GM18867 (cell line): ENCODE data around the gene SPNS2.
"Not testable (repeated sequence)": the region's sequence is repeated elsewhere in the genome, so short reads cannot be mapped to it uniquely, and the experiment has no call there.

Experiments used
- ATAC-seq: cut with Tn5 transposase; IDR thresholded peaks from one replicate; pipeline ENCODE4 v1.9.1; 2021; ENCODE audit warnings: mild to moderate bottlenecking, moderate library complexity; ENCODE audit not compliant: unreplicated experiment

SPNS2 gene

DNA sequence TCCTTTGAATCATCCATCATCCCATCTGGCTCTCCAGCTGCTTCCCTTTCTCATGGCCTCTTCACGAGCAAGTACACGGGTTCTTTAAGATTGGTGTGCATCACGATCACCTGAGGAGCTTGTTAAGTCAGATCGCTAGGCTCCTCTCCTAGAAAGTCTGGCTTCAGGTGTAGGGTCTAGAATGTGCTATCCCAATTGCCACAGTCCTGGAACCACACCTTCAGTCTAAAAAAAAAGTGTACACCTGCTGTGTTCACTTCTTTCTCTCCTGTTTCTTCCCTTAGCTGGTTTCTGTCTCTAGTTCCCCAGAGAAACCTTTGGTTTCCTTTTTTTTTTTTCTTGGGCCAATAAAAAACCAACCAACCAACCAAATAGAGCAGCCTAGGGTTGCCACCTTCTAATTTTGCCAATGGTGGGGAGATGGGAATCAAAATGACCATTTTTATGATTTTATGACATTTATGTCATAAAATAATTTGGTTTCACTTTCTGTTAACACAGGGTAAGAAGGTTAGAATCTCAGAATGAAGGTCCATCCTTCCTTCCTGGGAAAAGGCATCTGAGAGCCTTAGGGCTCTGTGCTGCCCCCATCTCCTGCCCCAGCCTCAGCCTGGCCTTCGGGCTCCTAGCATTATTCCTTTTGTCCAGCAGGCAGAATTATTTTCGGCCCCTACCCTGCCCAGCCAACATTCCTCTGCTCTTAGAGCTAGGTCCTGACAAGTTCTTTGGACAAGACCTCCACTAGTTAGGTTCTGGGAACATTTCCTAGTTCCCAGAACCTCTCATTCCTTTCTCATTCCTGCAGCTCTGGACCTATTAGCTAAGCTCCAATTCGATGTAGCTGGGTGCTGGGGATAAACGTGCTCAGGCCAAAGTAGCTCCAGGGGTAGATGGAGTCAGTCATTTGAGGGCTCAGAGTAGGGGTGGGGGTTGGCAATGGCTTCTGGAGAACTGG is 63.6 kb downstream of the SPNS2 start:
- no peak for ATAC-seq

DNA sequence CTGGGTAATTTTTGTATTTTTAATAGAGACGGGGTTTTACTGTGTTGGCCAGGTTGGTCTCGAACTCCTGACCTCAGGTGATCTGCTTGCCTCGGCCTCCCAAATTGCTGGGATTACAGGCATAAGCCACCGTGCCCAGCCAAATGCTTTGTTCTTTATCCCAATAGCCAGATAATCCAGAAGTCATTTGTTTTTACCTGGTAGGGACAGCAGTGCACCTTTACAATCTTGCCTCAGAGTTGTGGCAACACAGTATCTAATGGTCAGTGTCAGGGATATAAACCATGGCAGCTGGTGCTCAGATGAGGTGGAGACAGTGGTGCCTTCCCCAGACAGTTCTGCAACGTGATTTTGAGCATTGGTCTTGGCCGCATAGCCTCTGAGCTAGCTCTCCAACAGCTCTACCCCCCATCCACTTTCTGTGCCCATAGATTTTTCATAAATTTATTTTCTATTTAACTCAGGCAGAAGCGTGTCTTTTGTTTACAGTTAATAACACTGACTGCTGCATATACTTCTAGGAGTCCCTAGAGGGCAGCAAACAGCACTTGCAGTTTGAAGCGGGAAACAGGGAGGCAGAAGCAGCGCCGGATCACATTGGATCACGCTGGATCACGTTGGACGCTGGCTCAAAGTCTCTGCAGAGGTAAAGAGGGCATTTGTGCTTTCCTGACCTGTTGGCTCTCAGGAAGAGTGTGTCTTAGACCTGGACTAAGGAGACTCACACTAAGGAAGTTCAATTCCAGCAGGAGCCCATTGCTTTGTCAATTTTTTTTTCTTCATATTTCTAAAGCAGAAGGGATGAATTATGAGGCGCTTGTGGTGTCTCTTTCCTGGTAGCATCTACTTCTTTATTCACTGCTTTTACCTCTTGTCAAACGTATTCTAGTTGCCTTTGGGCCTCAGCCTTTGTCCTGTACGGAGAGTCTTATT is 66.8 kb downstream of the SPNS2 start:
- no peak for ATAC-seq

DNA sequence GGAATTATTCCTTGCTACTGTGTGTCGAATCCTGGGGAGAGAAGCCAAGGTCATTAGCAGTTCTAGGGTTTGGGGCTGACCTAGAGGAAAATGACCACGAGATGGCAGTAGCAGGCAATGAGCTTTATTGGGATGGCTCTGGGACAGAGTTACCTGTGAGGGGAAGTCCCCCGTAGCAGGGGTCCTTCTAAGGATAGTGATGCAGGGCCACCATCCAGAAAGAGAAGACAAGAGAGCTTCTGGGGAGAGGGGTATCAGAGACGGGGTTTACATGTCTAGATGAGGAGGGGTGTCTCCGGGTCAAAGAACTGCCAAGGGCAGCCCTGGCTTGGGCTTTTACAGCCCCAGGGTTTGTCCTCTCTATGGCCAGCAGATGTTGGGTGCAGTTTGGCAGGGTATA is 68.1 kb downstream of the SPNS2 start:
- no peak for ATAC-seq

DNA sequence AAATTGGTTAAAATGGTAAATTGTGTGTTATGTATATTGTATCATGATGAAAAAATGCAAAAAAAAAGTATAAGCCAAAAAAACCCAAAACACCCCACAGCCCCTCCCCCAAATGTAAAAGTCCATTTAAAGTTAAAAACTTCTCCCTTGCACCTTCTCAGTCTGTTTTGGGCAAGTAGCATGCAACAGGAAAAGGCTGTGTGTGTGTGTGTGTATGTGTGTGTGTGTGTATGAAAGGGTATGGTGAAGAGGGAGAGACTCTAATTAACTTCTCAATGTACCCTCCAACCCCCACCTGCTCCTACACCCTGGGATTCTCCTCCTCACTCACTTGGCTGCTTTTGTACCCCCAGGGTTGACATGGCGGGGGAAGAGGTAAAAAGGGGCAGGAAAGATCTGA is 70.9 kb downstream of the SPNS2 start:
- ATAC-seq = no peak

DNA sequence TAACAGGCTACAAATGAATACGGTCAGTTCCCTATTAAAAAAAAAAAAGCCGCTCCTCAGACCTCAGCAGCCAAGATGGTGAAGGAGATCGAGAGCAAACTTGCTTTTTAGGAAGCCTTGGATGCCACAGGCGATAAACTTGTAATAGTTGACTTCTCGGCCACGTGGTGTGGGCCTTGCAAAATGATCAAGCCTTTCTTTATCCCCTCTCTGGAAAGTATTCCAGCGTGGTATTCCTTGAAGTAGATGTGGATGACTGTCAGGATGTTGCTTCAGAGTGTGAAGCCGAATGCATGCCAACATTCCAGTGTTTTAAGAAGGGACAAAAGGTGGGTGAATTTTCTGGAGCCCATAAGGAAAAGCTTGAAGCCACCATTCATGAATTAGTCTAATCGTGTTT is 73.5 kb downstream of the SPNS2 start:
- ATAC-seq = no peak

DNA sequence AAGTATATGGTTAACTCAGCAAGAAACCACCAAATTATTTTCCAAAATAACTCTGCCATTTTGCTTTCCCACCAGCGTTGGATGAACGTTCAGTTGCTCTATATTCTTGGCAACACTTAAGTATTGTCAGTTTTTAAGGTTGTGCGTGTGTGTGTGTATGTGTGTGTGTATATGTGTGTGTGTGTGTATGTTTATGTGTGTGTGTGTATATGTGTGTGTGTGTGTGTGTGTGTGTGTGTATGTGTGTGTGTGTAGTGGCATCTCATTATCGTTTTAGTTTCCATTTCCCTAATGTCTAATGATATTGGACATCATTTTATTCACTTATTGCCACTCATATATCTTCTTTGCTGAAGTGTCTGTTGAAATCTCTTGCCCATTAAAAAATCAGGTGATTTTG is 74.4 kb downstream of the SPNS2 start:
- ATAC-seq = no peak

DNA sequence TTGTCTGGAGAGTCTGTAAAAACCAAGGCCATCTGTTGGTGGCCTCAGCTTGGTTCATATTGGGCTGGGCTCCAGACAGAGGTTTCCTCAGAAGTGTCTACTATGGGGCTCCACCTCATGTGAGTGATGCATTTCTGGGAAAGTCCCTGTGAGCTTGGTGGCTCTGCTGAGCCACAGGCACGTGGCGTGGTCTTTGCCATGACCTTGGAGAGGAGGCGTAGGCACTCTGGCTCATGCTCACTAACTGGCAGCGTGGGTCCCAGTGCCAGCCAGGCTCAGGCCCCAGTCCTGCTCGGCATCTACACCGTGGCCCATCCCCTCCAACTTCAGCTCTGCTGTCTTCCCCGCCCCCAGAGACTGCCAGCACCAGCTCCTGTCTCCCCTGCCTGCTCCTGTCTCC is 75.0 kb downstream of the SPNS2 start:
- ATAC-seq = no peak

DNA sequence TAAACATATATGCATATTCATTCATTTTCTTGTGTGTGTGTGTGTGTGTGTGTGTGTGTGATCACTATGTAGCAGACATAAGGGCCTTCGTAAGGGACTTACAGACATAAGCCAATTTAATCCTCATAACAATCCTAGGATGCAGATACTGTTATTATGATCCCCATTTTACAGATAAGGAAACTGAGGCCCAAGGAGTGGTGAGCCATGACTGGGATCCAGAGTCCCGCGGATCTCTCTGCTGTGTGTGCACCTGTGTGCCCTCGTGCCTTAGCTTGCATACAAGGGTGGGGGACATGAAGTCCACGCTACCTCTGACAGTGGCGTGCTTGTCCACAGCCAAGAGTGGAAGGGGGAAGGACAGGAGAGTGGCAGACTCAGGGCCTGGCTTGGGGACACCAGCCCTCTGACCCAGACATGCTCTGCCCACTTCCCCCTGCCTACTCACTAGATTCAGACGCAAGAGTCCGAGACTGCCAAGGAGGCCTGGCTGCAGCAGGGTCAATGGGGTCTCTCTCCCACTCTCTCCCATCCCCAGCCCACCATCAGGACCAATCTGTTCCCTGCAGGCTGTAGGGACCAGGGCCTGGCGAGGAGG is 75.9 kb downstream of the SPNS2 start:
- ATAC-seq = no peak

DNA sequence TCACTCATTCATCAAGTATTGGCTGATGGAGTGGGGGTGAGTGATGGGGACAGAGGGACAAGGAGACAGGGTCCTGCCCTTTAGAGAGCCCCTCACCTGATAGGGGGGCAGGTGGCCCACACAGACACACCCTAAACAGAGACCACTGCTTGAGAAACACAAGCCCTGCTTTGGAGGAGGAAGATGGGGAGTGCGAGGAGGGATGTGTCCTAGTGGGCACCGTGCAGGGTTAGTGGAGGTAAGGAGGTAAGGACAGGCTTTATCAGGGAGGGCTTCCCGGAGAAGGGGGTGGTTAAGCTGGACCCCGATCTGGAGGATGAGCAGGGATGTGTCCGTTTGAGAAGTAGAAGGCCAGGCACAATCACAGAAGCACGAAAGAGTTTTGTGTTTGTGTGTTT is 77.5 kb downstream of the SPNS2 start:
- ATAC-seq = no peak

DNA sequence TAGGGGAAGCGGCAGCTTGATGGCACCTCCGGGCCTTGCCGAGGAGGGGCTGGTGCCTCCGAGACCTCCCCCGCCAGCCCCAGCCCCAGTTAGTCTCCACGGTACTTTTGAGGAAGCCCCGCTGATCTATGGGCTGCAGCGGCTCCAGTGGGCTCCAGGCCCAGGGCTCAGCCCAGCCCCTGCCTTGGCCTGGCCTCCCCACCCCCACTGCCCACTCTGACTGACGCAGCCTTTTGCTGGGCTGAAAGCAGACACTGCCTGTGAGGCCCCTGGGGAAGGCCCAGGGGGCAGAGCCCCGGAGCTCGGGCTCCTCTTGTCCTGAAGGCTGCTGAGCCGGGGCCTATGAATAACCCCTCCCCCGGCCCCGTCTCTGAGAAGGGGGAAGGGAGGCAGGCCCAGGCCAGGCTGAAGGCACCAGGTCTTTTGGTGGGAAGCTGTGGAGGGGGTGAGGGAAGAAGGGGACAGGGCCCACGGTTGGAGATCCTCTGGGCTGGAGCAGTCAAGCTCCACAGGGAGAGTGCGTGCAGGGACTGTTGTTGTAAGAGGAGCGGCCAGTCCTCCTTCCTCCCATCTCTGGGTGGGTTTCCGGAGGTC is 78.1 kb downstream of the SPNS2 start:
- ATAC-seq = no peak

DNA sequence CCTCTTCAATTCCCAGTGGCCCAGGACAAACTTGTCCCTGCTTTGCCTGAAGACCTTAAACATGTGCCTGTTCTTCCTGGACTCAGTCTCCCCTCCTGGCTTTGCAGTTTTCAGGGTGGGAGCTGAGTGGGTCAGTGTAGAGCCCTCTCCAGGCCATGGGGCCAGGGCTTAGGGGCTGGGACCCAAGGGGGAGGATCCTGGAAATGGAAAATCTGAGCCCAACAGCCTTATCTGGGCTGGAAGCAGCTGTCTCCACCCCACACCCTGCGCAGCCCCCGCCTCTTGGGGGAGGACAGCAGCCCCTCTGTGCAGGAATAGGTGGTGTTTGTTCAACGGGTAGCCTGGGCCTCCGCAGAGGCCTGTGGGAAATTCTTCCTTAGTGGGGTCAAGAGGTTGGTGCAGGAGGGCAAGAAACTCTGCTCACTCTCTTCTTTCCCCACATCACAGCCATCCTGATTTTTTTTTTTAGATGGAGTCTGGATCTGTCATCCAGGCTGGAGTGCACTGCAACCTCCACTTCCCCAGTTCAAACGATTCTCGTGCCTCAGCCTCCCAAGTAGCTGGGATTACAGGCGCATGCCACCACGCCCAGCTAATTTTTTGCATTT is 78.8 kb downstream of the SPNS2 start:
- ATAC-seq = no peak

DNA sequence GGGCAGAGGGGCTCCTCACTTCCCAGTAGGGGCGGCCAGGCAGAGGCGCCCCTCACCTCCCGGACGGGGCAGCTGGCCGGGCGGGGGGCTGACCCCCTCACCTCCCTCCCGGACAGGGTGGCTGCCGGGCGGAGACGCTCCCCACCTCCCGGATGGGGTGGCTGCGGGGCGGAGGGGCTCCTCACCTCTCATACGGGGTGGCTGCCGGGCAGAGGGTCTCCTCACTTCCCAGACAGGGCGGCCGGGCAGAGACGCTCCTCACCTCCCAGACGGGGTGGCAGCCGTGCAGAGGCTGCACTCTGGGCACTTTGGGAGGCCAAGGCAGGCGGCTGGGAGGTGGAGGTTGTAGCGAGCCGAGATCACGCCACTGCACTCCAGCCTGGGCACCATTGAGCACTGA is 79.7 kb downstream of the SPNS2 start:
- not testable (repeated sequence) for ATAC-seq

DNA sequence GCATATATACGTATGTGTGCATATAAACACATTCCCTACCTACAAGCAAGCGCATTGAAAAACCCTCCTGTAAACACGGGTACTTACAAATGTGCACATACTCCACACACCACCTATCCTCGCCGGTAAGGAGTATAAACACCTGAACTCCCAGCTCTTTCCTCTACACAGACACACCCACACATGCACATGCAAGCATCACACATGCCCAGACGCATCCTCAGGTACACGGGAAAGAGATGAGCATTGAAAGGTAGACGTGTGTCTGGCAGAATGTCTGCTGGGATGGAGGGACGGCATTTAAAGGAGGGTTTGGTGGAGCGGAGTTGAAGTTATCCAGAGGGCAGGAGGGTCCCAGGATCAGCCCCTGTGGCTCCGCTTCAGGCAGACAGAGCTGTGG is 81.0 kb downstream of the SPNS2 start:
- ATAC-seq = no peak

DNA sequence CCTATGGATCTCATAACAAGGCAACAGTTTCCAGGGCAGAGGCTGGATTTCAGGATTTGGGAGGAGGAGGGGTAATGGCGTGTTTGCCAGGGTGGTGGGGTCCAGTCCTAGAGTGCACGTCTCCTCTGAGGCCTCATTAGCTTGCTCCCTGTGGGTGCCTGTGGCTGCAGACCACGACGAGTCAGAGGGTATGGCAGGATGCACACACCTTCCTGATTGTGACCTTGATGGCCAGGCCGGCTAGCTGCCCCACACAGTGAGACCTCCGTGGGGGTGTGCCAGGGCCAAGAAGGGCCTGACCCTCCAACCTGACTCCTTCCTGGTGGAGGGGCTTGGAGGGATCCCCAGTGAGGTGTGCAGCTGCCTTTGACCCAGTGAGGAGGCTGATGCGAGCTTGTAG is 81.6 kb downstream of the SPNS2 start:
- no peak for ATAC-seq

DNA sequence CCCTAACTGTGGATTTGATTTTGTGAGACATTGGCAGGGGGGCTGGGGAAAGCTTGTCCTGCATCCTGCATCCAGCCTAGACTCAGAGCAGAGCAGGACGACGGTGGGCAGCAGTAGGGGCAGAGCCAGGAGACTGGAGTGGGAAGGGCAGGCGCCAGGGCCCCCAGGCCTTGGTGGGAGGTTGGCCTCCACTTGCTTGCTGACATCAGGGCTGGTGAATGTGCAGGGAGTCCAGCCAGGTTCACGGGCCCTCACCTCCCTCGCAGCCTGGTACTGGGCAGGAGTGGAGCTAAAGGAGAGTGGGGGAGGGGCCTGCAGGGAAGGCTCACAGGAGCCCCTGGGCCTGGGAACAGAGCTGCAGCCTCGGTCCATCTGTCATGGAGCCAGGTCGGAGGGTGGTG is 83.4 kb downstream of the SPNS2 start:
- no peak for ATAC-seq

DNA sequence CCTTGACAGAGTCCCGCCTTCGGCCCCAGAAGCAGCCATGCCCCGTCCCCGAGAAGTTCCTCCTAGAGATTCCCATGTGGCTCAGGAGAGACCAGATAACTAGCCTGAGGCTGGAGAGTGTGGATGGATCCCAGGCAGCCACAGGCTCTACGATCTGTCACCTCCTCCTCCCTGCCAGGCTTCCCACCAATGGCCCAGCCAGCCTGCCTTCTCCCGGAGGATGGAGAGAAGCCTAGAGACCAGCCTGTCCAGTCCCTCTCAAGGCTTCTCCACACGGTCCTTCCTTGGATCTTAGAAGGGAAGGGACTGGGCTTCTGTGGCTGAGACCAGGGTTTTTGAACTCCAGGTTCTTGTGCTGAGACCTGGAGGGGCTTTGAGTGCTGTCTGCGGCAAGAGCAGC is 84.0 kb downstream of the SPNS2 start:
- no peak for ATAC-seq

DNA sequence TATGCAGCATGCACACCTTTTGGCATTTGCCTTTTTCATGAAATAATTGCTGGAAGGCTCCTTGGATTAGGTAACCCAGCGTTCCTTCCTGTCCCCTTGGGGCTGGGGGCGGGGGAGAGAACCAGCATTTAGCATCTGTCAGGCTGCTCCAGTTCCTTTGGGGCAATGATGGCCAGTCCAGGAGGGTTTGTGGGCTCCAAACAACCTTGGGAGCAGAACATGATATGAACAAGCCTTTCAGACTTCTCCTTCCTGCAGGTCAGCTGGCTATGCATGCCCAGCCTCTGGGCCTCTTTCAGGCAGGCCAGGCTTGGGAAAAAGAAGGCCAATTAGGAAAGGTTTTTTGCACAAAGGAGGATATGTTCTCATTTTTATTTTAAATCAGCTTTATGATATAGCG is 84.5 kb downstream of the SPNS2 start:
- ATAC-seq = no peak

DNA sequence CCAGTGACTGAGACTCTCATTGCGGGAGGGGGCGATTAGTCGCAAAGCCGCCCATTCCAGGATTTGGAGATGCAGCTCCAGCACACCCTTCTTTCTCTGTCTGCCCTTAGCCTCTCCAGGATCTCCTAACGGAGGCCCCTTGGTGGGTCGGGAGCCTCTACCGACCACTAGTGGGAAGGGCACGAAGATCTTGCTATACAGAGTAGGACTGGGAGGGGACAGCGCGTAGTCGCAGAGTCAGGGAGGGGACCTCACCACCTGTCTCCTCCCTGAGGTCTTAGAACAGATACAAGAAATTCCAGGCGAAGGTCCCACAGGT is 85.1 kb downstream of the SPNS2 start:
- no peak for ATAC-seq

DNA sequence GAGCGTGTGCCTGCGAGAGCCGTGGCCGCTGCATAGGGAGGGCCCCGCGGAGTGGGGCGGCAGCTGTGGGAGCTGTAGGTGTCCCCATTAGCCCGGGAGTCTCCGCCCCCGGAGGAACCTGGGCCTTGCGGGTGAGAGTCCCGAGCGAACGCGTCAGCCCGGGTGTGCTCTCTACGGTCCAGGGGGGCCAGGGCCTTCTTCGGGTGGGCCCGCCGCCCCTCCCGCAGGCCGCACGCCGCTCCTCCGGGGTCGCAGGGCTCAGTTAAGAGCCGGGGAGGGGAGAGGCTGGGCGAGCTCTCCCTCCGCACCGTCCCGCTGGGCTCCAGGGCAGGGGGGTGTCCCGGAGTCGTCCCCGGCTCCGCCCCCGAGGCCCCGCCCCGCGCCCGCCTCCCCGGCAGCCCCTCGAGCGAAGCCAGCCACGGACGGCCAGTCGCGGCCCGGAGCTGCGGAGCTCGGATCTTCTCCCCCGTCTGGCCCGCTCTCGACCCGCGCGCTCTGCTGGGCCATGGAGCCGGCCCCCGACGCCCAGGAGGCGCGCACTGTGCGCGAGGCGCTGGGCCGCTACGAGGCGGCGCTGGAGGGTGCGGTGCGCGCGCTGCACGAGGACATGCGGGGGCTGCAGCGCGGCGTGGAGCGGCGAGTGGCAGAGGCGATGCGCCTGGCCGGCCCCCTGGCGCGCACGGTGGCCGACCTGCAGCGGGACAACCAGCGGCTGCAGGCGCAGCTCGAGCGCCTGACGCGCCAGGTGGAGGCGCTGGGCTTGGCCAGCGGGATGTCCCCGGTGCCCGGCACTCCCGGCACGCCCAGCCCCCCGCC is 85.6 kb downstream of the SPNS2 start, which contains the start of gene SMTNL2:
Gene SMTNL2, plus strand, starts transcription at position 429 of the 816 bp plus-strand sequence. Its CDS starts 77 bp downstream, at position 506.
- ATAC-seq = no peak
